Natural killer cell (primary cell): ENCODE measurements around the gene IZUMO1. TPM values are rescaled to one million over a fixed set of nuclear protein-coding genes. Genes with fewer than 3 reads are reported as not detected.

Experiments used
- total RNA-seq, 4 donors: library from RNA; stranded (reverse); fragments of 120-200 nt in 1 of 4; gene quantifications; one replicate each; pipeline versions ENCODE4 v1.2.3 to v1.2.4, GENCODE V29; 2013 to 2022

IZUMO1 gene
- total RNA-seq, 3 donors from 2014 or later (not counting 1 experiment from before 2014, with no cell fraction given) = not detected

Other genes with a start within 250 kb of the IZUMO1 start
- 1 to 10 TPM in 2 of 3 donors, under 1 TPM in 1; 0.64 to 2.9 (median 1.9) TPM for gene LMTK3, start 235.1 kb downstream of the IZUMO1 start, total RNA-seq
- gene SULT2B1, start 194.7 kb downstream of the IZUMO1 start, total RNA-seq = under 1 TPM in 1 of 3 donors, not detected in 2; 0.40 TPM
- gene SPACA4, start 140.2 kb downstream of the IZUMO1 start, total RNA-seq = not detected
- 1 to 10 TPM in 2 of 3 donors, under 1 TPM in 1; 0.70 to 1.3 (median 1.1) TPM for gene FAM83E, start 131.8 kb downstream of the IZUMO1 start, total RNA-seq
- gene RPL18, start 127.7 kb downstream of the IZUMO1 start, total RNA-seq = 1,000 to 10,000 TPM in 2 of 3 donors, 100 to 1,000 TPM in 1; 900 to 1,086 (median 1,066) TPM
- gene SPHK2, start 127.4 kb downstream of the IZUMO1 start, total RNA-seq = 10 to 100 TPM; 18.6 to 28.3 (median 23.2) TPM
- gene DBP, start 109.5 kb downstream of the IZUMO1 start, total RNA-seq = 10 to 100 TPM; 16.4 to 31.2 (median 24.3) TPM
- 10 to 100 TPM in 2 of 3 donors, 1 to 10 TPM in 1; 9.2 to 11.9 (median 11.0) TPM for gene CA11, start 100.7 kb downstream of the IZUMO1 start, total RNA-seq
- 1 to 10 TPM; 1.3 to 3.4 (median 2.1) TPM for gene NTN5, start 73.9 kb downstream of the IZUMO1 start, total RNA-seq
- not detected for gene FUT2, start 50.9 kb downstream of the IZUMO1 start, total RNA-seq
- gene MAMSTR, start 27.2 kb downstream of the IZUMO1 start, total RNA-seq = 1 to 10 TPM in 1 of 3 donors, under 1 TPM in 2; 0.56 to 1.2 (median 0.98) TPM
- not detected for gene RASIP1, start 6.3 kb downstream of the IZUMO1 start, total RNA-seq
- under 1 TPM in 1 of 3 donors, not detected in 2; 0.18 TPM for gene FUT1, start 5.7 kb upstream of the IZUMO1 start, total RNA-seq
- gene FGF21, start 8.6 kb upstream of the IZUMO1 start, total RNA-seq = not detected
- 10 to 100 TPM; 11.4 to 14.5 (median 12.1) TPM for gene BCAT2, start 64.1 kb upstream of the IZUMO1 start, total RNA-seq
- gene HSD17B14, start 89.6 kb upstream of the IZUMO1 start, total RNA-seq = under 1 TPM in 1 of 3 donors, not detected in 2; 0.75 TPM
- gene PLEKHA4, start 121.7 kb upstream of the IZUMO1 start, total RNA-seq = 1 to 10 TPM; 2.5 to 6.5 (median 5.2) TPM
- 1,000 to 10,000 TPM in 2 of 3 donors, 100 to 1,000 TPM in 1; 942 to 1,308 (median 1,174) TPM for gene PPP1R15A, start 125.5 kb upstream of the IZUMO1 start, total RNA-seq
- not detected for gene TULP2, start 151.8 kb upstream of the IZUMO1 start, total RNA-seq
- 100 to 1,000 TPM; 163 to 192 (median 171) TPM for gene NUCB1, start 153.4 kb upstream of the IZUMO1 start, total RNA-seq
- not detected for gene DHDH, start 186.8 kb upstream of the IZUMO1 start, total RNA-seq
- 100 to 1,000 TPM; 117 to 133 (median 120) TPM for gene BAX, start 208.0 kb upstream of the IZUMO1 start, total RNA-seq
- 1,000 to 10,000 TPM in 2 of 3 donors, 100 to 1,000 TPM in 1; 554 to 1,168 (median 1,024) TPM for gene FTL, start 218.4 kb upstream of the IZUMO1 start, total RNA-seq
- 10 to 100 TPM; 31.6 to 34.5 (median 34.4) TPM for gene GYS1, start 246.4 kb upstream of the IZUMO1 start, total RNA-seq
- 10 to 100 TPM; 23.6 to 28.3 (median 26.5) TPM for gene RUVBL2, start 247.0 kb upstream of the IZUMO1 start, total RNA-seq